Stimulated activated CD8-positive, alpha-beta memory T cell treated with anti-CD3 and anti-CD28 coated beads, Interleukin-4, amount 100 ng/mL, for 24 hours (primary cell): ENCODE measurements around the gene PSG5.
"Not testable (repeated sequence)": the region's sequence is repeated elsewhere in the genome, so short reads cannot be mapped to it uniquely, and the experiment has no call there.

Source experiments
- DNase-seq: peaks from one replicate; pipeline ENCODE4 v3.0.0-alpha.2; 2020; ENCODE audit warnings: low read depth

Gene PSG5

GRCh38 chr19:43181869-43182771, 4.2 kb downstream of the PSG5 start:
- not testable (repeated sequence) for DNase-seq

GRCh38 chr19:43179569-43180147, 6.7 kb downstream of the PSG5 start:
- not testable (repeated sequence) for DNase-seq

- not testable (repeated sequence) for DNase-seq
These were observed 7.8 kb downstream of the PSG5 start for GRCh38 chr19:43178577-43178976.

- DNase-seq: not testable (repeated sequence)
These were observed 20.4 kb downstream of the PSG5 start for GRCh38 chr19:43165906-43166305.

- not testable (repeated sequence) for DNase-seq
These were observed 23.2 kb downstream of the PSG5 start for GRCh38 chr19:43163135-43163534.

GRCh38 chr19:43162261-43162660, 24.1 kb downstream of the PSG5 start:
- DNase-seq: not testable (repeated sequence)

GRCh38 chr19:43152214-43152613, 34.1 kb downstream of the PSG5 start:
- DNase-seq: no peak

- DNase-seq: not testable (repeated sequence)
These were observed 36.5 kb downstream of the PSG5 start for GRCh38 chr19:43149788-43150187.

- DNase-seq: no peak
These were observed 38.1 kb downstream of the PSG5 start for GRCh38 chr19:43148233-43148632.

- DNase-seq: not testable (repeated sequence)
These were observed 44.6 kb downstream of the PSG5 start for GRCh38 chr19:43141763-43142162.

GRCh38 chr19:43132696-43133095, 53.6 kb downstream of the PSG5 start:
- DNase-seq: no peak

GRCh38 chr19:43131281-43131842, 55.0 kb downstream of the PSG5 start:
- DNase-seq: not testable (repeated sequence)

- not testable (repeated sequence) for DNase-seq
These were observed 57.1 kb downstream of the PSG5 start for GRCh38 chr19:43129197-43129596.

GRCh38 chr19:43127336-43127735, 59.0 kb downstream of the PSG5 start:
- DNase-seq: not testable (repeated sequence)

GRCh38 chr19:43126720-43127119, 59.6 kb downstream of the PSG5 start:
- no peak for DNase-seq

GRCh38 chr19:43124360-43124759, 62.0 kb downstream of the PSG5 start:
- no peak for DNase-seq

GRCh38 chr19:43120433-43121026, 65.8 kb downstream of the PSG5 start:
- DNase-seq: not testable (repeated sequence)

- not testable (repeated sequence) for DNase-seq
These were observed 66.8 kb downstream of the PSG5 start for GRCh38 chr19:43119526-43119925.
